HG03442 (cell line): ENCODE measurements around the gene TOR1AIP1.

ENCODE experiments used
- ATAC-seq: cut with Tn5 transposase; IDR thresholded peaks from one replicate; pipeline ENCODE4 v1.9.1; 2021; ENCODE audit warnings: mild to moderate bottlenecking, moderate library complexity; ENCODE audit not compliant: unreplicated experiment

TOR1AIP1 gene

DNA sequence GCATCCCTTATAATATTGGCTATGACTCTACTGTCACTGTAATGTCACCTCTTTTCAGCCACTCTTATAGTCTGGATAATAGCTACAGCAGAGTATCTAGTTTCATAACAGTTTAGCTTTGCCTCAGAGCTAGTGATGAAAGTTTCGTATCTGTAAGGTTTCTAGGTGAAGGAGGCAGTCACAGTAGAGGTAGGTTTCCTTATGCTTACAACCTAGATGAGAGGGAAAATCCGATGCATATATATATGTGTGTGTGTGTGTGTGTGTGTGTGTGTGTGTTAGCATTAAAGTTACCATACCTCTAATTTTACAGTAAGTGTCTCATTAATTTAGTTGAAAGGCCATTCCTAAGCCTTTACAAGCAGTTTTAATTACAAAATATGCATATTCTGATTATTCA is 2.3 kb upstream of the TOR1AIP1 start:
- no peak for ATAC-seq

DNA sequence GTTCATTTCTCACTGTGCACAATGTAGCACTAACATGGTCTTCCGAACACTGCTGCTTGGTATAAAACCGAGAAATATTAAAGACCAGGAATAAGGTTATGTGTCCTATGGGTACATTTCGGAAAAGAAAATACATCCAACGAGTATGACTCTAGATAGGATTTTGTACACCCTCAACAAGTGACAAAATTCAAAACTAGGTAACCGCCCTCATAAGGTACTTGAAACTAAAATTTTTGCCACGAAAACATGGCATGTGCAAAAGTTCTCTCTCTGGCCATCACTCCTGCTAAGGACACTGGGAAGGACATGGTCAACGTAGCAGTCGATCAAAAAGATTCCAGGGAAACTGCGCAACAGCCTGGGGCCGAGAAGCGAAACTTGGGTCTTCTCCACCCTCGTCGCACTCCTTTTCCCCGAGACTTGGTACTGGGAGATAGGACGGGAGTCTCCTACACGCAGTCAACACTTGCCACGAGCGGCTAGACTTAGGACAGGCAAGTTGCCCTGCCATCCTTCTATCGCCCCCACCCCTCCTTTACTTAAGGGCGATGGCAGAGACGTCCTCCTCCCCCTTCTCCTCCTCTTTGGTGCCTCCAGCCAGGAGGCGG is 338 bp upstream of the TOR1AIP1 start:
- no peak for ATAC-seq

DNA sequence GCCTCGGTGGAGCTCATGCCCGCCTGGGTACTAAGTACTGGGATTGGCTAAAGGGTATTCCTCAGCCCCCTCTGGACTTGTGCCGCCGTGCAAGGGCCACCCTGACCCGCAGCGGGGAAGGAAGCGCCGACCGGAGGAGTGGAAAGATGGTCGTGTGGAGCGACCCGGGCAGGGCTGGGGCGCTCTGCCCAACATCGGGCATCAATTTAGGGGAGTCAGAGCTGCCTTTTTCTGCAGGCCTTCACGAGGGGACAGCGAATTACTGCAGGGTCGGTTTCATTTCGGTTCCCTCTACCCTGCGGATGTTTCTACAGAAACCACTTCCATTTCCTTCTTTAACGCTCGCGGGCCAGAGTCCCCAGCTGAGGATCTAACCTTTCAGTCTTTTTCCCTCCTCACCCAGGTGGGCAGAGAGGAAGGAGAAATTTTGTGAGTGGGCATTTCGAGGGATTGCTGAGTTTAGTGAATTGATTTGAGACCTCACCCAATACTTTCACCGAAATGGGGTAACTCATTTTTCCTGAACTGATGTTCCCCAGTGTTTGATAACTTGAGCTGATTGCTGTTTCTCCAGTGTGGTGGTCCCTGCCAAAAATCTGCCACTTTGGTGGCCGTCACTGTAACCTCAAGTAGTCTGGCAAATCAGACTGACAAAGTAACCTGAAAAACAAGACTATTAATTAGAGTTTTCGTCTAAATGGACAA is 1.1 kb downstream of the TOR1AIP1 start:
- ATAC-seq, result no peak

DNA sequence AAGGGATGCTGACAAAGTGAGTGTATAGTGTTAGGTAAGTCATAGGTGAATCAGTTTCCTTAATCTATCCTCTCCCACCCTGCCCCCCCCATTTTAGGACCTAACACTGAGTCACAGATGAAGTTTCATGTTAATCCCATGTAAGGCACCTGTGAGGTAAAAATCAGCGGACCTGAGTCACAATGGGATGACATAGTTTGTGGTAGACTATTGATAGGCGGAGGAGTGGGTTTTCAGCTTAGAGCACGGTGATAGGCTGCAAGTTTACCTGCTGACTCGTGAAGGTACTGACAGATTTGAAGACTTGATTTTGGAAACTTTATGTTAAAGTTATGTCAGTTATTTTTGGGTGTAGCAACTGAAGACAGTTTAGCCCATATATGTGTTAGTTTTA is 1.7 kb downstream of the TOR1AIP1 start:
- ATAC-seq, result peak; percentile 24

DNA sequence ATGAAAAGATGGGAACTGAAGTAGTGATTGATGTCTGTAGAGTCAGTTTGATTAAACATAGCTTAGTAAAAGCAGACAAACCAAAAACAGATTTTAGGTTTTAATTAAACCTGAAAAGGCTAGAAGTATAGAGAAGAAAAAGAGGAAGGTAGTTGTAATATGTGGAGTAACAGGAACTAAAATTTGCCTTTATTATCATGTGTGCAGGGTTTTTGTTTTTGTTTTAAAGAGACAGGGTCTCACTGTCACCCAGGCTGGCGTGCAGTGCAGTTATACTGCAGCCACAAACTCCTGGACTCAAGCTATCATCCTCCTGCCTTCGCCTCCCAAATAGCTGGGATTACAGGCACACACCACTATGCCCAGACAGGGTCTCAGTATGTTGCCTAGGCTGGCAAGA is 6.0 kb downstream of the TOR1AIP1 start:
- ATAC-seq, result no peak

DNA sequence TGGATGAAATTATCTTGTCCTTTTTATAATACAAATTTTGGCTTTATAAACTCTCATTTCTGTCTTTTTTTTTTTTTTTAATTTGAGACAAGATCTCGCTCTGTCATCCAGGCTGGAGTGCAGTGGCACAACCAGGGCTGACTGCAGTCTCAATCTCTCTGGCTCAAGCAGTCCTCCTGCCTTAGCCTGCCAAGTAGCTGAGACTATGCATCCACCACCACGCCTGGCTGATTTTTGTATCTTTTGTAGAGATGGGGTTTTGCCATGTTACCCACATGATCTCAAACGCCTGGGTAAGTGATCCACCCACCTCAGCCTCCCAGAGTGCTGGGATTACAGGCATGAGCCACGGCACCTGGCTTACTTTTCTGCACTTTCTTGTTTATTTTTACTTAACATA is 7.5 kb downstream of the TOR1AIP1 start:
- no peak for ATAC-seq

DNA sequence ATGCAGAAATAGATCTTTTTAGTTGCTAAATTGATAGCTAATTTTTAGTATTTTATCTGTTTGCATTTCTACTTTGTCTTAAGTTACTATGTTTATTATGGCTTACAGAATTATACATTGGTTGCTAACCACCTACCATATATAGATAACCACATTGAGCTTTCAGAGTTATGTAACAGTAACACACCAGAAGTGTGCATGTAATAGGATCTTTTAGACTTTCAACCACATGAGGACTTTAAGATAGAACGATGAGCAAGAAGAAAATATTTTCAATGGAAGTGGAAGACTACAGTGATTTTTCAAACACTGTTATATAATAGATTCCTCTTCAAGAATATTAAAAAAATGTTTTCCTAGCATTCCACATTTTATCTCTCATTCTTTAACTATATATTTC is 28.8 kb downstream of the TOR1AIP1 start:
- ATAC-seq, result no peak

DNA sequence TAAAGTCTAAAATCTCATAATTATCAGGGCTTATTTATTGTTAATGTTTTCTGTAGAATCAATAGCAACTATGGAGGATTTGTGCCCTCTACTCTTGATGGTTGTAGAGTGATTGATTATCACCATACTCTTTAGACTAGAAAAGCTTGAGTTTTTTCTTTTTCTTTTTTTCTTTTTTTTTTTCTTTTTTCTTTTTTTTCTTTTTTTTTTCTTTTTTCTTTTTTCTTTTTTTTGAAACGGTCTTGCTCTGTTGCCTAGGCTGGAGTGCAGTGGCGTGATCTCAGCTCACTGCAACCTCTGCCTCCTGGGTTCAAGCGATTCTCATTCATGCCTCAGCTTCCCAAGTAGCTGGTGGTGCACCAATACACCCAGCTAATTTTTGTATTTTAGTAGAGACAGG is 29.7 kb downstream of the TOR1AIP1 start:
- ATAC-seq, result no peak

DNA sequence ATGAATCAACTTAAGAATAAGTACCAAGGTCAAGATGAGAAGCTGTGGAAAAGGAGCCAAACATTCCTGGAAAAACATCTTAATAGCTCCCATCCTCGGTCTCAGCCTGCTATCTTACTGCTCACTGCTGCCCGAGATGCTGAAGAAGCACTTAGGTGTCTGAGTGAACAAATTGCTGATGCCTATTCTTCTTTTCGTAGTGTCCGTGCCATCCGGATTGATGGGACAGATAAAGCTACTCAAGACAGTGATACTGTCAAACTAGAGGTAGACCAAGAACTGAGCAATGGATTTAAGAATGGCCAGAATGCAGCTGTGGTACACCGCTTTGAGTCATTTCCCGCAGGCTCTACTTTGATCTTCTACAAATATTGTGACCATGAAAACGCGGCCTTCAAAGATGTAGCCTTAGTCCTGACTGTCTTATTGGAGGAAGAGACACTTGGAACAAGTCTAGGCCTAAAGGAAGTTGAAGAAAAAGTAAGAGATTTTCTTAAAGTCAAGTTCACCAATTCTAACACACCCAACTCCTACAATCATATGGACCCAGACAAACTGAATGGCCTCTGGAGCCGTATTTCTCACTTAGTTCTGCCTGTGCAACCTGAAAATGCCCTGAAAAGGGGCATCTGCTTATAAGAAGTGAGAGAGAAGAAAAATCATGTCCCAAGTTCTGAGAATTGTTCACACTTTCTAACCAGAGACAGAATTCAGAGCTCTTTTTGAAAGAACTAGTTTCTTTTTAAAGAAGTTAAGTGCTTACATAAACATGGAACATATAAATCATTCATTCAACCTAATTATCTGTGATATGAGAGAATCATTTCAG is 35.7 kb downstream of the TOR1AIP1 start:
- no peak for ATAC-seq

DNA sequence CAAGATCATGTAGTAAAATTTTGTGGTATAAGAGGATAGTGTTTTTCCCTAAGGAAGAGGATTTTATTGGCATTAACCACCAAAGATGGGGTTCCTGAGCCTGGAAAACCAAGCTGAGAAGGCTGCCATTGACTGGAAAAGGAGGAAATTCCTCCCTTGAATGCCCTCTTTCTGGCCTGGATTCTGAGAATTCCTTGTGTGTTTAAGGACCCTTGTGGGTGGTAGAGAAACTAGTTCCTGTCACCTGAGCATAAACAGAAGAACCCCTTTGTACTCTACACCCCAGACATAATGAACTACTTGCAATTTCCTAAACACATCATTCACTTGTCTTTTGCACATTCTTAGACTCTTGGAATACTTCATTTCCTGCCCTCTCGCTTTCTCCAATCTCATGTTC is 39.4 kb downstream of the TOR1AIP1 start:
- ATAC-seq, result no peak

DNA sequence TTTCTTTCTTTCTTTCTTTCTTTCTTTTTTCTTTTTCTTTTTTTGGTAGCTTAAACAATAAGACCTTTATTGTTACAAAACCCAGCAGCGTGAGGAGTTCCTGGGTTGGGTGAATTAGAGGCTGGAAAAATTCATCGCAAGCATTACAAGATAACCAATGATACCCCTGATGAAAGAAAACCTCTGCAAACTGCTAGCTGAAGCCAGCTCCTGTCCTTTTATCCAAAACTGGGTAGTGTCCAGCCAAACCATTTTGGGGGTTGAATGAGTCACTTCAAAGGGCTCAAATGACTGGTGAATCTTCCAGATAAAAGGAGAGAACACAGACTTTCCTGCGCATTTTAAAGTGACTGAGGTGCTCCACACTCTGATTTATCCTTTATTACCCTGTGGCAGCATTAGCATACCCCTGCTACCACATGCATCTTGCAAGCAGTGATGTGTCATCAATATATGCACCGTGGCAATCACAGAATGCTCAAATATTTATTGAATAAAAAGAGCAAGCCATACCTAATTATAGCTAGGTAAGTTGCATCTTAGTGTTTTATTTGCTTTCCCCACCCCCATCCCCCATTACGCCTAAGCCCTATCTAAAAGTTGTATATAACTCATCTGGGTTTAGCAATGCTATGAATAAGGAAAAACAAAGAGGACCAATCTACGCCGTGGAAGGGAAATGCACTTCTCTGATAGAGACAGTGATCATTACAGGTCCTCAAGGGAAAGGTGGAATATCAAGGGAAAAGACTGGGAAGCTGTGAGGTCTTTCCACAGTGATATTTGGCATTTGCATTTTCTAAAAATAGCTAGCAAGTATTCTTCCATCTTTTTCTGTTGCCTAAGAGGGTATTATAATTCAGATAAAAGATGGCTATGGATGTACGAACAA is 40.1 kb downstream of the TOR1AIP1 start:
- ATAC-seq, result no peak

DNA sequence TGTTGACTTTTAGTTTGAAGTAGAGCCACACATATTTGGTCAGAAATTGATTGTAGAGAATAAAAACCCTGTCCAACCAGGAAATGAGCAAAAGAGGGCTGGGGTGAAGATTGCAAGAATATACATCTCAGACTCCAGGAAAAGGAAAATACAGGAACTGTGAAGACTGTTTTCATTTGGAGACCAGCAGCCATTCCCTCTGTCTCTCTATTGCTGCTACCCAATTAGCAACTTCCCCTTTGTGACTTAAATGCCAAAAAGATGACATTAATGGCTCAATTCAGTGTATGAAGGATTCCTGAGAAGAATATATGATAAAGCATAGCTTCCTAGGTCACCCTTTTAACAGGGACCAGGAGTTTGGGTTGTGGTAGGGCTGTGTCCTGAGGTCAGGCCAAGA is 40.9 kb downstream of the TOR1AIP1 start:
- ATAC-seq, result no peak

DNA sequence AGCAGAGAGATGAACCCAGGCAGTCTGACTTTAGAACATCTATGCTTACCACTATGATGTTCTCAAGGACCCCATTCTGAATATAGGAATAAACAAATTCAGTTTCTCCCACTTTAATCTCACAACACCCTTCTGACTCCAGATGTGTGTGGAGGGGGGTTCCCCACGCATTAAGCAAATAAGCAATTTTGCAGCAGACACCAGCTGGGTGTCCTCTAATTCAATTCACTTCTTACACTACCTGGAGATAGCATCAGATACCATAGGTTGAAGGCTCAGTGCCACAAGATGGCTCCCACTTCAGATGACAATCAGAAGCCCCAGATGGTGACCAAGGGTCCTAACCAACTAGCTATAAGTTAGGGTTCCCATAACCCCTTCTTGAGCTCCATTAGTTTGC is 42.2 kb downstream of the TOR1AIP1 start:
- ATAC-seq, result no peak

DNA sequence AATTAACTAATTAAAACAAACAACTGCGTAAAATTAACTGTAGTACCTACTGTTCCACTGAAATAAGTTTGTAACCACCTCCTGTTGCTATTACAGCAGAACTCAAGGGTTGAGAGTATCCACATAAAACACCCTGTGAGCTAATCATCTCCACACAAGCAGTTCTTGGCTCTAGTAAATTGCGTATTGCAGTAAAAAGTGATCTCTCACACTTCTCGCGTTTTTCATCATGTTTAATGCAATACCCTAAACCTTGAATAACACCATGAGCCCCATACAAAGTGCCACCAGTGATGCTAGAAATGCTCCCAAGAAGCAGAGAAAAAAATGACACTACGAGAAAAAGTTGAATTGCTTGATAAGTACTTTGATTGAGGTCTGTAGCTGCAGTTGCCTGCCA is 43.2 kb downstream of the TOR1AIP1 start:
- ATAC-seq, result no peak

DNA sequence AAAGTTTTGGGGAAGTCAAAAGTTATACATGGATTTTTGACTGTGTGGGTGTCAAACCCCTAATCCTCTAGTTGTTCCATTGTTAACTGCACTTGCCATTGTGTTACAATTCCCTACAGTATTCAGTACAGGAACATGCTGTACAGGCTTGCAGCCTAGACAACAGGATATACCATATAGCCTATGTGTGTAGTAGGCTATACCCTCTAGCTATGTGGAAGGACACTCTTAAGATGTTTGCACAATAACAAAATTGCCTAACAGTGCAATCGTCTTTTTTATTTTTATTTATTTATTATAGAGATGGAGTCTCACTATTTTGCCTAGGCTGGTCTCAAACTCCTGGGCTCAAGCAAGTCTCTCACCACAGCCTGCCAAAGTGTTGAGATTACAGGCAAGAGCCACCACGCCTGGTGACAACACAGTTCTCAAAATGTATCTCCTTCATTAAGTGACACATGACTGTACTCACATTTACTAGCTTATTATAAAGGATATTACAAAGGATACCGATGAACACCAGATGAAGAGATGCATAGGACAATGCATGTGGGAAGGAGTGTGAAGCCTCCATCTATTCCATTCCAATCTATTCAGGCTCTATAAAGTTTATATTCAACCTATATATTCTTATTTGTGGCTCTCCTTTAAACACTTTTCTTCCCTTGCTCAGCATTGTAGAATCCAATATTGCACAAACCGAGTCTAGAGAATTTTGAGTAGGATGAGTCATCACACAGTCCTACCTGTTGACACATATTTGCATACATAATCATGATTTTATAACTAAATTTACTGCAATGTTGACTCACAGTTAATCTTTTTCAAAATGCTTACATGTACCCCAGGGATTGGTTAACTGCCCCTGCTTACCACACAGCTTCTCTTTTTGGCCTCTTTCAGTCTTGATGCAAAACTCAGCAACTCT is 44.1 kb downstream of the TOR1AIP1 start:
- ATAC-seq, result no peak

DNA sequence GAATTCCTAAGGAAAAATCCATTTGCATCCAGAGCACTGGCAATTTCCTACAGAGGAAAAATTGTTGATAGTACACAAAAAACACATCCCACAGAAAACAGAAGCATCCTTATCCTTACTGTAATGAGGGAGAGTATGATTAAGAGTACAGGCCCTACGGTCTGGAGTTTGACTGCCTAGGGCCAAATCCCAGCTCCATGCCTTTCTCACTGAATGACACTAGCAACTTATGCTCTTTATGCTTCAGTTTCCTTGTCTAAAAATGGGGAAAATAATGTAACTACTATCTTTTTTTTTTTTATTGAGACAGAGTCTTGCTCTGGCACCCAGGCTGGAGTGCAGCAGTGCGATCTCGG is 44.7 kb downstream of the TOR1AIP1 start:
- no peak for ATAC-seq

DNA sequence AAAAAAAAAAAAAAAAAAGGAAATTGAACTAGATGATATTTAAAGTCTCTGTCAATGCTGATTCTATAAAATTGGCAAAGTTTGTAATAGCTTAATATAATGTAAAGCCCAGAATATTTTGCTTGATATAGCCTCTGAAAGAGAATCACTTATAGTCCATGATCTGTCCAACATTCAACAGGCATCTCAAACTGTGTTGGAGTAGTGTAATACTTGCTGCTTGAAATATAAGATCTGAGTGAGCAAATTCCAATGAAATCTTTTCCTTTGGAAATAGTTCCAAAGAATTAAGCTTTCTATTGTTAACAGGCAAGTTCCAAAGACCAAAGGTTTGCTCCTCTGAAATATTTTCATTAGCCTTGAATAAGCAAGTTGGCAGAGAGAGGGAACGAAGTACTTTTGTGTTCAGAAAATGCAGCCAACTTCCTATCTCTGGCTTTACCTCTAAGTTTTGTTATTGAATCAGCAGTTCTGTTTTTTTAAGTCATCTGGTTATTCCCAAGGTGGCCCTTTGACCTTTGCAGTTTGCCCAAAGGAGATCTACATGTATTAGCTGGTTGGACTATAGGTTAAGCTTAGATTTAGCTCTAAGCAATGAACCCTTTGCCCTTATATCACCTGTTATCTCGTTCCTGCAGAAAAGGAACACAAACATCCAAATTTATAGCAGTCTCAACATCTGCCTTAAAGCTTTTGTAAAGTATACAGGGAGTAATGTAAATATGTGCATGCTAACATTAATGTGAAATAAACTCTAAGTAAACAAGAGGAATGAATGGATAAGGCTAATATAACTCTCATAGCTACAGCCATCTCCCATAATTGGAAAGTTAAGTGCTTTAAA is 48.1 kb downstream of the TOR1AIP1 start:
- no peak for ATAC-seq

DNA sequence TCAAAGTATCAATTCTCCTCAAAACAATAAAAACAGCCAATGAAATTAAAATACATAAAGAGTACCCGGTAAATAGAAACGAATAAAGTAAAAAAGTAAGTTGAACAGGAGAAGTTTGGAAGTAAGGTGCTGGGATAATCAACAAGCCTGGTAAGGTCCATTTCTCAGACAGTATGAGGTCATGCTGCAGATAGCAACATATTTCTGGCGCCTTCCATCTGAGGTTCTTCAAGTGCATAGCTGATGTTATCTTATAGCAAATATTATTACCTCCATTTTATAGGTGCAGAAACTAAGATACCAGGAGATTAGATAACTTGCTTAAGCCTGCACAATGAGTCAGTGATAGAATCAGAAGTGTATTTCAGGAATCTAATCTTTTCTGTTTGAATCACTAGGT is 48.8 kb downstream of the TOR1AIP1 start:
- ATAC-seq, result no peak

DNA sequence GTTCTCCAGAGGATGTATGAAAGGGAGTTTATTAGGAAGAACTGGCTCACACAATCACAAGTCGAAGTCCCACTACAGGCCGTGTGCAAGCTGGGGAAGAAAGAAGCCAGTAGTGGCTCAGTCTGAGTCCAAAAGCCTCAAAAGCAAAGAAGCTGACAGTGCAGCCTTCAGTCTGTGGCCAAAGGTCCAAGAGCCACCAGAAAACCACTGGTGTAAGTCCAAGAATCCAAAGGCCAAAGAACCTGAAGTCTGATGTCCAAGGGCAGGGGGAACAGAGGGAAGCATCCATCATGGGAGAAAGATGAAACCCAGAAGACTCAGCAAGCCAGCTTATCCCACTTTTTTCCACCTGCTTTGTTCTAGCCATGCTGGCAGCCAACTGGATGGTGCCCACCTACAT is 51.1 kb downstream of the TOR1AIP1 start:
- no peak for ATAC-seq
